WTC11 (cell line): ENCODE data around the gene C1QBP. TPM values are rescaled to one million over a fixed set of nuclear protein-coding genes. Genes with fewer than 3 reads are reported as not detected.

ENCODE experiments used
- ATAC-seq: fragments of 200-7000 bp; cut with Tn5 transposase; 2 replicates; pipeline ENCODE4 v1.10.0; 2021; ENCODE audit warnings: mild to moderate bottlenecking, moderate library complexity
- CTCF ChIA-PET: fragments of 300-600 bp; sonication (Branson Sonifier 250); formaldehyde crosslinking; loops from one replicate; lab custom pipeline; 2021; ENCODE audit warnings: antibody characterized with exemption; lab: Charles Lee
- POLR2A ChIA-PET: fragments of 350-600 bp; sonication (Branson Sonifier 250); formaldehyde crosslinking; loops from one replicate; lab custom pipeline; 2021; ENCODE audit warnings: antibody characterized with exemption; lab: Charles Lee
- DNase-seq: peaks from one replicate; pipeline ENCODE4 v3.0.0; 2021; ENCODE audit warnings: low spot score
- H3K27ac Mint-ChIP-seq: 2 replicates; pipeline ENCODE4 v1.8.0; 2021; ENCODE audit warnings: mixed read lengths
- H3K27me3 Mint-ChIP-seq: 2 replicates; pipeline ENCODE4 v1.8.0; 2021; ENCODE audit warnings: low read depth, mild to moderate bottlenecking, moderate library complexity, mixed read lengths
- H3K36me3 Mint-ChIP-seq: 2 replicates; pipeline ENCODE4 v1.8.0; 2021; ENCODE audit warnings: mixed read lengths
- H3K4me1 Mint-ChIP-seq: 2 replicates; pipeline ENCODE4 v1.8.0; 2022; ENCODE audit warnings: mixed read lengths
- H3K4me3 Mint-ChIP-seq: 2 replicates; pipeline ENCODE4 v1.8.0; 2021; ENCODE audit warnings: mild to moderate bottlenecking, moderate library complexity, mixed read lengths
- H3K9me3 Mint-ChIP-seq: 2 replicates; pipeline ENCODE4 v1.8.0; 2021; ENCODE audit warnings: mixed read lengths
- ARID4B ChIP-seq: sonication (generic); formaldehyde crosslinking; IDR thresholded peaks from 2 replicates; pipeline ENCODE4 v1.8.0; 2023; ENCODE audit warnings: missing genetic modification reagents, mild to moderate bottlenecking, borderline replicate concordance
- ATF1 ChIP-seq: sonication (generic); formaldehyde crosslinking; IDR thresholded peaks from 2 replicates; pipeline ENCODE4 v1.8.1; 2023; ENCODE audit warnings: mild to moderate bottlenecking, moderate library complexity, missing genetic modification reagents
- ETV6 ChIP-seq: sonication (generic); formaldehyde crosslinking; IDR thresholded peaks from 2 replicates; pipeline ENCODE4 v1.8.1; 2022; ENCODE audit warnings: mild to moderate bottlenecking, missing genetic modification reagents
- FOXK1 ChIP-seq: sonication (generic); formaldehyde crosslinking; IDR thresholded peaks from 2 replicates; pipeline ENCODE4 v1.8.0; 2022; ENCODE audit warnings: mild to moderate bottlenecking, moderate library complexity, missing genetic modification reagents
- FOXP4 ChIP-seq: sonication (generic); formaldehyde crosslinking; IDR thresholded peaks from 2 replicates; pipeline ENCODE4 v1.8.0; 2022; ENCODE audit warnings: mild to moderate bottlenecking, missing genetic modification reagents
- IRF2 ChIP-seq: sonication (generic); formaldehyde crosslinking; IDR thresholded peaks from 2 replicates; pipeline ENCODE4 v1.8.0; 2022; ENCODE audit warnings: low read depth, missing genetic modification reagents, borderline replicate concordance
- MAX ChIP-seq: sonication (generic); formaldehyde crosslinking; IDR thresholded peaks from 2 replicates; pipeline ENCODE4 v1.8.0; 2022; ENCODE audit warnings: mild to moderate bottlenecking, missing genetic modification reagents
- NFATC4 ChIP-seq: fragments of 250-450 bp; sonication (Bioruptor Pico); IDR thresholded peaks from 2 replicates; pipeline ENCODE4 v1.9.0; 2021; ENCODE audit warnings: mild to moderate bottlenecking
- NFYB ChIP-seq: sonication (generic); formaldehyde crosslinking; conservative IDR thresholded peaks from 2 replicates; pipeline ENCODE4 v1.8.0; 2022; ENCODE audit warnings: low read depth, missing genetic modification reagents
- PRRX2 ChIP-seq: fragments of 250-450 bp; sonication (Bioruptor Pico); IDR thresholded peaks from 2 replicates; pipeline ENCODE4 v1.8.0; 2021; ENCODE audit warnings: mild to moderate bottlenecking
- ZBTB43 ChIP-seq: sonication (generic); formaldehyde crosslinking; IDR thresholded peaks from 2 replicates; pipeline ENCODE4 v1.8.1; 2023; ENCODE audit warnings: mild to moderate bottlenecking, missing genetic modification reagents
- ZNF232 ChIP-seq: sonication (generic); formaldehyde crosslinking; IDR thresholded peaks from 2 replicates; pipeline ENCODE4 v1.8.0; 2022; ENCODE audit warnings: mild to moderate bottlenecking, missing genetic modification reagents
- total RNA-seq: library from RNA; stranded (reverse); gene quantifications from 3 replicates; pipeline ENCODE4 v1.2.3, GENCODE V29; 2021

The C1QBP gene
- total RNA-seq, 1 experiment from 2014 or later, result 429 TPM

- Mint-ChIP-seq H3K4me3 (no peak overlapping the region), H3K9me3 (no peaks in the 10 kb centered on the region), H3K27me3 (no peaks in the 10 kb centered on the region), H3K4me1 (peaks cover 11% of the 10 kb centered on the region), H3K27ac (no peak overlapping the region), H3K36me3 (peaks cover 66% of the 10 kb centered on the region)
- ChIA-PET POLR2A (no interaction called here), CTCF (interaction anchor here (3.1 kb wide), 1 partner anchor 14 kb away, joined by 10 read pairs; the partner anchor contains the start of gene C1QBP)
- DNase-seq (no peak), ATAC-seq (no peak)
- no peak for TF ChIP-seq ATF1 (CRISPR knock-in tag)
- TF ChIP-seq NFYB (CRISPR knock-in tag), result no peak
Measured at GRCh38 chr17:5424909-5425308, 14.0 kb downstream of the C1QBP start.

- POLR2A ChIA-PET, result no interaction called here
- H3K4me3 Mint-ChIP-seq, result no peak overlapping the region
- TF ChIP-seq ZBTB43, result no peak
- TF ChIP-seq PRRX2 (CRISPR knock-in tag), result no peak
- H3K27ac Mint-ChIP-seq, result no peak overlapping the region
- CTCF ChIA-PET, result interaction anchor here (0.9 to 3.1 kb wide), 2 partner anchors 8 to 16 kb away, joined by 3 to 10 read pairs; partner anchors contain the start of gene C1QBP
- no peak for ATAC-seq
- H3K36me3 Mint-ChIP-seq, result peaks cover 45% of the 10 kb centered on the region
- no peak for DNase-seq
- no peaks in the 10 kb centered on the region for H3K9me3 Mint-ChIP-seq
- no peaks in the 10 kb centered on the region for H3K27me3 Mint-ChIP-seq
- H3K4me1 Mint-ChIP-seq, result peaks cover 11% of the 10 kb centered on the region
Measured at GRCh38 chr17:5422505-5422904, 16.4 kb downstream of the C1QBP start.

GRCh38 chr17:5419959-5420653, 18.8 kb downstream of the C1QBP start, which contains the start of gene RPAIN:
TSS of gene RPAIN (plus strand) at chr17:5420182. CDS start at chr17:5420211, 29 bp downstream.
- POLR2A ChIA-PET, result interaction anchor here (0.6 to 1.7 kb wide), 9 partner anchors 10 to 65 kb away, joined by 3 to 10 read pairs (median 5); partner anchors contain the start of genes C1QBP and DHX33
- peak; percentile 78 for DNase-seq
- no peak for TF ChIP-seq FOXP4
- TF ChIP-seq ETV6 (CRISPR knock-in tag), result peak; percentile 68
- TF ChIP-seq MAX, result peak; percentile 71; the same call in 1 of the 2 replicates
- peak; percentile 34; the same call in 1 of the 2 replicates for TF ChIP-seq ARID4B (CRISPR knock-in tag)
- peak; percentile 57 for TF ChIP-seq FOXK1
- no peak for TF ChIP-seq IRF2
- 0 out of 2 replicates have a peak, but pooled peaks have one; percentile 54 for TF ChIP-seq ZNF232 (CRISPR knock-in tag)
- TF ChIP-seq NFATC4 (CRISPR knock-in tag), result no peak
- TF ChIP-seq, all 79 proteins: peak for 5
- Mint-ChIP-seq H3K27me3 (no peaks in the 10 kb centered on the region), H3K4me3 (peak within 1 kb of the TSS; percentile 100), H3K27ac (peak within 1 kb of the TSS; percentile 99), H3K4me1 (peaks cover 11% of the 10 kb centered on the region), H3K9me3 (no peaks in the 10 kb centered on the region), H3K36me3 (peaks cover 31% of the 10 kb centered on the region)
- peak; percentile 77 for ATAC-seq
- CTCF ChIA-PET, result interaction anchor here (1.0 to 1.3 kb wide), 4 partner anchors 11 to 66 kb away, joined by 3 to 26 read pairs (median 10); partner anchors contain the start of genes C1QBP, DERL2 and MIS12
